MM.1S (cell line): ENCODE data around the gene LIPI.

Experiments
- DNase-seq: peaks from one replicate; pipeline ENCODE4 v3.0.0-alpha.2; 2015
- H2AFZ ChIP-seq: fragments of 300-600 bp; sonication (generic); 2 replicates; pipeline ENCODE4 v1.6.0; 2016; ENCODE audit warnings: antibody characterized with exemption, low read length
- H3F3A ChIP-seq: fragments of 300-600 bp; sonication (generic); 2 replicates; pipeline ENCODE4 v1.6.1; 2016; ENCODE audit warnings: mild to moderate bottlenecking, antibody characterized with exemption, low read length, moderate library complexity, mixed read lengths; ENCODE audit not compliant: insufficient read depth
- H3K27ac ChIP-seq: fragments of 300-600 bp; sonication (generic); 2 replicates; pipeline ENCODE4 v1.5.1; 2016; ENCODE audit warnings: mild to moderate bottlenecking, low read length
- H3K27me3 ChIP-seq: fragments of 300-600 bp; sonication (generic); replicated peaks from 2 replicates; pipeline ENCODE4 v1.6.0; 2016; ENCODE audit warnings: low read length; ENCODE audit not compliant: insufficient read depth
- H3K36me3 ChIP-seq: fragments of 300-600 bp; sonication (generic); replicated peaks from 2 replicates; pipeline ENCODE4 v1.6.1; 2016; ENCODE audit warnings: mild to moderate bottlenecking, low read length, mixed read lengths; ENCODE audit not compliant: insufficient read depth
- H3K4me1 ChIP-seq: fragments of 300-600 bp; sonication (generic); 2 replicates; pipeline ENCODE4 v1.6.1; 2016; ENCODE audit warnings: low read length, mixed read lengths
- H3K4me2 ChIP-seq: fragments of 300-600 bp; sonication (generic); 2 replicates; pipeline ENCODE4 v1.6.0; 2016; ENCODE audit warnings: low read depth, low read length
- H3K4me3 ChIP-seq: fragments of 300-600 bp; sonication (generic); 2 replicates; pipeline ENCODE4 v1.5.1; 2016; ENCODE audit warnings: low read length, mixed read lengths
- H3K79me2 ChIP-seq: fragments of 300-600 bp; sonication (generic); 2 replicates; pipeline ENCODE4 v1.6.1; 2016; ENCODE audit warnings: mixed run types, low read length, mixed read lengths
- H3K9ac ChIP-seq: fragments of 300-600 bp; sonication (generic); 2 replicates; pipeline ENCODE4 v1.6.1; 2016; ENCODE audit warnings: low read length, mixed read lengths
- H3K9me2 ChIP-seq: fragments of 300-600 bp; sonication (generic); replicated peaks from 2 replicates; pipeline ENCODE4 v1.6.1; 2016; ENCODE audit warnings: mild to moderate bottlenecking, low read length, mixed read lengths; ENCODE audit not compliant: insufficient read depth
- H3K9me3 ChIP-seq: fragments of 300-600 bp; sonication (generic); replicated peaks from 2 replicates; pipeline ENCODE4 v1.6.1; 2016; ENCODE audit warnings: mild to moderate bottlenecking, low read length, mixed read lengths; ENCODE audit not compliant: insufficient read depth
- H4K20me1 ChIP-seq: fragments of 300-600 bp; sonication (generic); 2 replicates; pipeline ENCODE4 v1.6.1; 2016; ENCODE audit warnings: mild to moderate bottlenecking, low read length, moderate library complexity, mixed read lengths; ENCODE audit not compliant: insufficient read depth
- CTCF ChIP-seq: fragments of 300-600 bp; sonication (generic); IDR thresholded peaks from 2 replicates; pipeline ENCODE4 v1.5.1; 2016; ENCODE audit warnings: antibody characterized with exemption, low read length, mixed read lengths
- EZH2 ChIP-seq: fragments of 300-600 bp; sonication (generic); optimal IDR thresholded peaks from 2 replicates; pipeline ENCODE3; 2017; ENCODE audit warnings: low read depth, mild to moderate bottlenecking, antibody characterized with exemption, low read length, mixed read lengths
- EZH2phosphoT487 ChIP-seq: fragments of 300-600 bp; sonication (generic); IDR thresholded peaks from 2 replicates; pipeline ENCODE4 v1.6.1; 2018; ENCODE audit warnings: antibody characterized with exemption, low read length

The LIPI gene

DNA sequence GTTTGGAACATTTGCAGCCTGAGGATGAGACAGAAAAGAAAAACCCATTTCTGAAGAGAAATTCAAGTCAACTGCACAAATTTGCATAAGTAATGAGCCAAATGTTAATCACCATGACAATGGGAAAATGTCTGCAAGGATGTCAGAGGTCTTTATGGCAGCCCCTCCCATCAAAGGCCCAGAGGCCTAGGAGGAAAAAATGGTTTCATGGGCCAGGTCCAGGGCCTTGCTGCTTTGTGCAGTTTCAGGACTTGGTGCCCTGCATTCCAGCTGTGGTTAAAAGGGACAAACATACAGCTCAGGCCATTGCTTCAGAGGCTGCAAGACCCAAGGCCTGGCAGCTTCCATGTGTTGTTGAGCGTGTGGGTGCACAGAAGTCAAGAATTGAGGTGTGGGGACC, 18.6 kb upstream of the LIPI start:
- no peaks in the 10 kb centered on the region for H3F3A ChIP-seq
- no peak overlapping the region for H3K27ac ChIP-seq
- no peak for DNase-seq
- H3K9ac ChIP-seq: no peak overlapping the region
- no peaks in the 10 kb centered on the region for H3K27me3 ChIP-seq
- no peak overlapping the region for H3K4me2 ChIP-seq
- no peaks in the 10 kb centered on the region for H3K9me2 ChIP-seq
- no peaks in the 10 kb centered on the region for H3K79me2 ChIP-seq
- no peak overlapping the region for H3K4me3 ChIP-seq
- no peaks in the 10 kb centered on the region for H3K36me3 ChIP-seq
- no peak overlapping the region for H2AFZ ChIP-seq
- no peaks in the 10 kb centered on the region for H3K4me1 ChIP-seq
- H4K20me1 ChIP-seq: no peaks in the 10 kb centered on the region
- TF ChIP-seq CTCF (no peak), EZH2 (no peak), EZH2phosphoT487 (no peak)
- H3K9me3 ChIP-seq: no peaks in the 10 kb centered on the region

DNA sequence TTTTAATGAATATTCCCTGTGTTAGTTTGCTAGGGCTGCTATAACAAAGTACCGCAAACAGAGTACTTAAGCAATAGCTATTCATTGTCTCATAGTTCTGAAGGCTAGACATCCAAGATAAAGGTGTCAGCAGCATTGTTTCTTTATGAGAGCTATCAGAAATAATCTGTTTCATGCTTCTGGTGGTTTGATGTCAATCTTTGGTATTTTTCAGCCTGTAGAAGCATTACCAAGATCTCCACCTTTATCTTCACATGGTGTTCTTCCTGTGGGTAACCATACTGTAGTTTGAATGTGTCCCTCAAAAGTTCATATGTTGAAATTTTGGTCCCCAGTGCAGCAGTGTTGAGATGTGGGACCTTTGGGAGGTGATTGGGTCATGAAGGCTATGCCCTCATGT, 12.6 kb upstream of the LIPI start:
- no peaks in the 10 kb centered on the region for H3K36me3 ChIP-seq
- no peak for DNase-seq
- H3K9ac ChIP-seq: no peak overlapping the region
- no peaks in the 10 kb centered on the region for H3K79me2 ChIP-seq
- H4K20me1 ChIP-seq: no peaks in the 10 kb centered on the region
- no peak for TF ChIP-seq EZH2phosphoT487
- TF ChIP-seq CTCF: no peak
- no peak for TF ChIP-seq EZH2
- no peak overlapping the region for H3K4me3 ChIP-seq
- H3K9me3 ChIP-seq: no peaks in the 10 kb centered on the region
- no peaks in the 10 kb centered on the region for H3K4me1 ChIP-seq
- no peak overlapping the region for H2AFZ ChIP-seq
- H3K9me2 ChIP-seq: no peaks in the 10 kb centered on the region
- no peak overlapping the region for H3K27ac ChIP-seq
- no peaks in the 10 kb centered on the region for H3F3A ChIP-seq
- no peak overlapping the region for H3K4me2 ChIP-seq
- H3K27me3 ChIP-seq: no peaks in the 10 kb centered on the region

DNA sequence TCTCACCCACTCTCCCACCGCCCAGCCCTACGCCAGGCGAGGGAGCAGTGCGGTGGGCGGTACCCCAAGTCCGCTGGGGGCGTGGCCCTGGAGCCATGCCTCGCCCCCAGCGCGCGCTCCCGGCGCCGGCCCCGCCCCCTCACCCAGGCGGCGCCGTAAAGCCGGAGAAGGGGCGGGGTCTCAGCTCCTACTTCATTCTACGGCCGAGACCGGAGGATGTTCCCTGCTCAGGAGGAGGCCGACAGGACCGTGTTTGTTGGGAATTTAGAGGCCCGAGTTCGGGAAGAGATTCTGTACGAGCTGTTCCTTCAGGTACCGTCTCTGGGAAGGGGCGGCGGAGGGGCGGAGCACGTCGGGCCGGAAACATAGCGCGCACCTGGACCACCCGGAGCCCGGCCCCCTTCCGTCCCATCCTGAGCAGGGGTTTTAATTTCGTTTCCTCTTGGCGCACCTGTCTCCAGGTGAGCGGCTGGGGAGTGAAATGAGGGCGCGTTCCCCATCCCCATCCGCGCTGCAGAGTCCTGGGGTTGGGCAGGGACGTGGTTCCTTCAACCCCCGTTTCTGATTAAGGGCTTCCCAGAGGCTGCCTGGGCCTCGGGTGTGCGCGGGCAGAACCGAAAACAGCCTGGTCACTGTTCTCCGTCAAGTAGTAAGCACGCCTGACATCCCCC, 5.4 kb upstream of the LIPI start, which contains the start of gene RBM11:
RBM11 (plus strand) TSS at position 187 of the 671 bp plus-strand sequence; CDS start at position 217, 30 bp downstream.
- peak within 1 kb of the TSS; percentile 87 for H3K4me3 ChIP-seq
- H3K4me2 ChIP-seq: peak within 1 kb of the TSS; percentile 88

More for the DNA sequence above, 5.4 kb upstream of the LIPI start, which contains the start of gene RBM11:
- H3K9ac ChIP-seq: peak within 1 kb of the TSS; percentile 61; the same call in 1 of the 2 replicates
- no peaks in the 10 kb centered on the region for H3K79me2 ChIP-seq
- no peaks in the 10 kb centered on the region for H3K36me3 ChIP-seq
- H3K27ac ChIP-seq: peak within 1 kb of the TSS; percentile 7; the same call in 1 of the 2 replicates
- no peaks in the 10 kb centered on the region for H3K9me2 ChIP-seq
- DNase-seq: peak; percentile 83
- no peaks in the 10 kb centered on the region for H3F3A ChIP-seq
- H4K20me1 ChIP-seq: no peaks in the 10 kb centered on the region
- peak within 1 kb of the TSS; percentile 92 for H2AFZ ChIP-seq
- TF ChIP-seq EZH2: no peak
- no peak for TF ChIP-seq CTCF
- no peaks in the 10 kb centered on the region; the same call in 1 of the 2 replicates for H3K4me1 ChIP-seq
- no peaks in the 10 kb centered on the region for H3K9me3 ChIP-seq
- H3K27me3 ChIP-seq: no peaks in the 10 kb centered on the region
